ENCODE data around the gene SLC37A4. TPM values are rescaled to one million over a fixed set of nuclear protein-coding genes. Genes with fewer than 3 reads are reported as not detected.

The SLC37A4 gene
- total RNA-seq, result 10 to 100 TPM; 23.8 to 27.7 TPM
- 26.0 TPM for polyA plus RNA-seq (ENCODE audit: insufficient read depth, low read depth, low replicate concordance)
- long read RNA-seq, donor 1, partial matches to known transcripts, result 0 of 2 reads
- long read RNA-seq, donor 1, other reads (novel, unspliced or antisense), result 0 of 2 reads
- long read RNA-seq, donor 2, transcript SLC37A4-210 (9 exons, 2,040 nt), result major isoform, 5 of 5 reads
- long read RNA-seq, donor 2, partial matches to known transcripts, result 0 of 5 reads
- long read RNA-seq, donor 2, other reads (novel, unspliced or antisense), result 0 of 5 reads

- Histone ChIP-seq H3K27ac (peak within 1 kb of the TSS; percentile 85 to 90), H3K27me3 (no peaks in the 10 kb centered on the region), H3K4me3 (peak within 1 kb of the TSS; percentile 74 to 76), H3K9me3 (no peaks in the 10 kb centered on the region), H3K4me1 (peaks cover 15% of the 10 kb centered on the region), H3K36me3 (ENCODE audit: low read depth, missing control alignments) (no peaks in the 10 kb centered on the region)
- 0 to 1% methylated on average over 6 to 65 of the region's 67 CpGs for WGBS, 2 donors
- intact Hi-C loops (cut with DNase I; ENCODE audit: low total_unique reads), result no loop called here
- TF ChIP-seq CTCF (IDR thresholded peaks at IDR 0.05), result peak; percentile 83 to 97 (median 86)
- TF ChIP-seq POLR2A (IDR thresholded peaks at IDR 0.05), result no peak
- DNase-seq, result peak; percentile 99
These were observed at the start of gene SLC37A4 for GRCh38 chr11:119030329-119031047. Gene SLC37A4, minus strand, starts transcription at chr11:119030877.

GRCh38 chr11:119078675-119079420, 48.2 kb upstream of the SLC37A4 start:
- 91% methylated on average over 19 of the region's 19 CpGs for WGBS, 2 donors
- Histone ChIP-seq H3K9me3 (no peaks in the 10 kb centered on the region), H3K27me3 (no peaks in the 10 kb centered on the region), H3K4me3 (no peak overlapping the region), H3K27ac (no peak overlapping the region), H3K36me3 (ENCODE audit: low read depth, missing control alignments) (no peaks in the 10 kb centered on the region), H3K4me1 (peaks cover 10% of the 10 kb centered on the region)
- intact Hi-C loops (cut with DNase I; ENCODE audit: low total_unique reads), result no loop called here
- DNase-seq, result no peak
- TF ChIP-seq CTCF (IDR thresholded peaks at IDR 0.05) (no peak), POLR2A (IDR thresholded peaks at IDR 0.05) (no peak)

DNA sequence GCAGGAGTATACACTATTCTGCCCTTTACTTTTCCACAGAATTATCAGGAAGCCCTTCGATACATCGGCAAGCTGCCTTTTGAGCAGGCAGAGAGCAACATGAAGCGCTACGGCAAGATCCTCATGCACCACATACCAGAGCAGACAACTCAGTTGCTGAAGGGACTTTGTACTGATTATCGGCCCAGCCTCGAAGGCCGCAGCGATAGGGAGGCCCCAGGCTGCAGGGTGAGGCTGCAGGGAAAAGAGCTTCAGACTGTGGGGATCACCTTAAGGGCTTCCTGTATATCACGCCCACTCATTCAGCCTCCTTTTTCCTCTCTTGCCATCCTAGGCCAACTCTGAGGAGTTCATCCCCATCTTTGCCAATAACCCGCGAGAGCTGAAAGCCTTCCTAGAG, 47.2 kb upstream of the SLC37A4 start:
- Histone ChIP-seq H3K36me3 (ENCODE audit: low read depth, missing control alignments) (no peaks in the 10 kb centered on the region), H3K4me3 (no peak overlapping the region), H3K27me3 (no peaks in the 10 kb centered on the region), H3K27ac (no peak overlapping the region), H3K4me1 (peaks cover 10% of the 10 kb centered on the region), H3K9me3 (no peaks in the 10 kb centered on the region)
- no peak for DNase-seq
- intact Hi-C loops (cut with DNase I; ENCODE audit: low total_unique reads), result no loop called here
- 94 to 97% methylated on average over 11 of the region's 11 CpGs for WGBS, 2 donors
- no peak for TF ChIP-seq POLR2A (IDR thresholded peaks at IDR 0.05)
- TF ChIP-seq CTCF (IDR thresholded peaks at IDR 0.05), result no peak

- TF ChIP-seq CTCF (IDR thresholded peaks at IDR 0.05) (peak in 1 of 3 experiments; percentile 9), POLR2A (IDR thresholded peaks at IDR 0.05) (no peak)
- WGBS, 2 donors, result 0 to 1% methylated on average over 27 to 49 of the region's 49 CpGs
- Histone ChIP-seq H3K27me3 (no peaks in the 10 kb centered on the region), H3K4me3 (peak within 1 kb of the TSS; percentile 80 to 81), H3K9me3 (no peaks in the 10 kb centered on the region), H3K36me3 (ENCODE audit: low read depth, missing control alignments) (no peaks in the 10 kb centered on the region), H3K4me1 (peaks cover 10% of the 10 kb centered on the region), H3K27ac (peak within 1 kb of the TSS; percentile 76 to 84)
- peak; percentile 98 for DNase-seq
- intact Hi-C loops (cut with DNase I; ENCODE audit: low total_unique reads), result no loop called here
These were observed 36.9 kb upstream of the SLC37A4 start, which contains the start of gene VPS11 for GRCh38 chr11:119067371-119068222. Gene VPS11, plus strand, starts transcription at chr11:119067818. Its CDS starts 6 bp downstream, at chr11:119067824.

Data from testis (tissue), 5 donors.